ENCODE results near the gene CMPK1.
A peak's percentile ranks its signal among the peaks of the same experiment; 100 is the strongest.
"Not testable (repeated sequence)": the region's sequence is repeated elsewhere in the genome, so short reads cannot be mapped to it uniquely, and the experiment has no call there.

CMPK1 gene

DNA sequence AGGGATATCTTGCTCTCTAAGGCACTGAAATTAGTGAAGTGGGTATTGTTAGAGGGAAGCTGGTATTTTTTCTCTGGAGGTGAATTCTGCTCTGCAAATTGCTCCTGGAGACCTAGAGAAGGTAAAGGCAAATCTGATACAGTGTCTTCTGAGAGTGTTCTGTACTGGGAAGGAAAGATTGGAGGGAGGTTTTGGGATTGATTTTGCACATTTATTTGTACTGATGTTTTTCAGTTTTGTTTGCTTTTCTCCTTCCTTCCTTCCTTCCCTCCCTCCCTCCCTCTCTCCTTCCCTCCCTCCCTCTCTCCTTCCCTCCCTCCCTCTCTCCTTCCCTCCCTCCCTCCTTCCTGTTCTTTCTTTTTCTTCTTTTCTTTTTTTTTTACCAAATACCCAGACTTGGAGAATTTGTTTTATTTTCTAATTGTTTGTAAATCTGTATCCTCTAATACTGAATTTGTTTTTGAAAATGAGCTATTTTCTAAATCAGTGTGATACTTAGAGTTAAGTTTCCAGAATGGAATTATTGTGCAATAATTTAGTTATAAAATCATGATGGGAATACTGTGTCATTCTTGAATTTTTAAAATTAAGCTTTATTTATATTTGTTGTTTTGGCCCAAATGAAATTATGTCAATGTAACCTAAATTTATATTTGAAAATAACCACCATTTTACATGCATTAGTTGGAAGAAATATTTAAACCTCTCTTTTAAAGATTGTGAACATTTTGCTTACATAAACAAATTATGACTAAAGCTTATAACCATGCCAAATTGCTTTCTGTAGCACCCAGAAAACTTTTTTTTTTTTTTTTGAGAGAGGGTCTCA, 4.9 kb downstream of the CMPK1 start:
- no peak for DNase-seq

DNA sequence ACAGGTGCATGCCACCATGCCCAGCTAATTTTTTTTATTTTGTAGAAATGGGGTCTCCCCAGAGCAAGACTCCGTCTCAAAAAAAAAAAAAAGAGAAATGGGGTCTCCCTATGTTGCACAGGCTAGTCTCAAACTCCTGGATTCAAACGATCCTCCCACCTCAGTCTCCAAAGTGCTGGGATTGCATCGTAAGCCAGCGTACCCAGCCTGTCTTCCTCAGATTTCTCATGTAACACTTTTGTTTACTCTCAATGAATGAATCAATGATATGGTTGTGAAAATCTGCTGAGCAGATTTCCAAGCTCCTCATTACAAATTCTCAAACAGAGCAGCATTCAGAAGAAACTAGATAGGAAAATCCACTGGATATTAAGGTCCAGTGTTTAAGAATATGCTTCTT, 6.6 kb downstream of the CMPK1 start:
- no peak for DNase-seq

GRCh38 chr1:47346979-47347378, 13.4 kb downstream of the CMPK1 start:
- DNase-seq, result not testable (repeated sequence)

- DNase-seq, result no peak
Observed at GRCh38 chr1:47347735-47348134, 14.1 kb downstream of the CMPK1 start.

DNA sequence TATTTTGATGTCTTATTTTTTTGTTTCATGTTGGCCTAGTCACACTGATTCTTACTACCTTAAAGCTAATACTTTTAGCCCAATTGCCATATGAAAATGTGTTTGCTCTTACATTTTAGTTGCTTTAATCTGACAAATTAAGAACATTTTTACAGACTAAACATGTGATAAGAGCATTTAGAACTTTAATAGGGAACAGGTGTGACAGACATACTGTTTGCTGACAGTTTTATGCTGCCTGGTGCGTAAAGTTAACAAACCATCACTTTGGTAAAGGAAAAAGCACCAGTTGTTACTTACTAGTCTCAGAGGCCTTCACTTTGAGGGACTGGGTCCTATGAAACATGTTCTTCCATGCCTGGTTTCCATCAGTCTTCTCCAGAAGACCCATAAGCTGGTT, 14.7 kb downstream of the CMPK1 start:
- DNase-seq, result no peak

DNA sequence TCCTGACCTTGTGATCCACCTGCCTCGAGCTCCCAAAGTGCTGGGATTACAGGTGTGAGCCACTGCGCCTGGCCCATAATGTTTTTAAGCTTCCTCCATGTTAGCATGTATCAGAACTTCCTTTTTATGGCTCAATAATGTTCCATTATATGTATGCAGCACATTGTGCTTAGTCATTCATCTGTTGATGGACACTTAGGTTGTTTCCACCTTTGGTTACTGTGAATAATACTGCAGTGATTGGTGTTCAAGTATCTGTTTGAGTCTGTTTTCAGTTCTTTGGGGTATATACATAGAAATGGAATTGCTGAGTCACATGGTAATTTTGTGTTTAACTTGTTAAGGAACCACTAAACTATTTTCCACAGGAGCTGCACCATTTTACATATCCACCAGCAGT, 17.7 kb downstream of the CMPK1 start:
- DNase-seq, result no peak

- DNase-seq, result no peak
Observed at GRCh38 chr1:47361380-47361779, 27.8 kb downstream of the CMPK1 start.

- DNase-seq, result no peak
Observed at GRCh38 chr1:47362828-47363227, 29.2 kb downstream of the CMPK1 start.

DNA sequence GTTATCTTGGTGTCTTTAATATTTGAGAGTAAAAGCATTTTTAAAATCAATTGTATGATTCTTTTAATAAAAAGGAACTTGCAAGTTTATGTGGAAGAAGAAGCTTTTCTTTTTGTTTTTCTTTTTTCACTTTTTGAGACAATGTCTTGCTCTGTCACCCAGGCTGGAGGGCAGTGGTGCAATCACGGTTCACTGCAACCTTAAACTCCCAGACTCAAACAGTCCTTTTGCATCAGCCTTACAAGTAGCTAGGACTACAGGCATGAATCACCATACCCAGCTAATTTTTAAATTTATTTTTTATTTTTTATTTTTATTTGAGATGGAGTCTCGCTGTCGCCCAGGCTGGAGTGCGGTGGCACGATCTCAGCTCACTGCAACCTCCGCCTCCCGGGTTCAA, 34.1 kb downstream of the CMPK1 start:
- no peak for DNase-seq

DNA sequence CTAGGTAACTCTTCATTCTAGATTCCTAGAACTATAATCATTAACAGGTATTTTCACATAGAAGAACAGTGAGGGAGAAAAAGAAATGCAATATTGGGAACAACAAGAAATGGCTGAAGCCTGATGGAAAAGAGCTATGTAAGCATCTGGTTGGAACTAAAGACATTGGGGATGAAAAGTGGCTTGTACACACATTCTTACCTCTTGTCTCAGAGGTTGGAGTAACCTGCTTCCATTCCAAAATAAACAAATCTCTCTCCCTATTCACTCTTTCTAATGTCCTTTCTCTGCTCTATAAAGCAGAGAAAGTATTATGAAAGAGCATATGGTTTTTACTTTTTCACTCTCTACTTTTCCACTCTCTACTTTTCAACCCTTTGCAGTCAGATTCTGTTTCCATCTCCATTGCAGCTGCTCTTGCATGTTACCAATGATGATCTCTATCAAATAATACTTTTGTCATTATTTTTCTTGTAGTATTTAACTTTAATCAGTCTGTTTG, 37.5 kb downstream of the CMPK1 start:
- DNase-seq, result no peak

DNA sequence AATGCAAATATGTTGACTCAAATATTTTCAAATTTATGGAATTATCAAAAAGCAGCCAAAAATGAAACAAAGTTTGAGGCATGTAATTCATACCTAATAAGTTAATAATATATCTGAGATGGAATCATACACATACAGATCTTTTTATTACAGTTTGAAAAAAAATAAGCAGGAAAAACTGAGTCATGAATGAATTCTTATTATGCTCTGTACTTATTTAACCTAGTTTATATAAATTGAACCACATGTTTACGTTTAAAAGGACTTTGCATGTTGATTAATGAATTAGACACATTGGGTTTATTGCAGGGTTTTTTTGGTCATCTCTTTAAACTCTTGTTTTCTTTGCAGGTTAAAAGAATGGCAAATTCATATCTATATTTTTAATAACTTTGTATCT, 40.9 kb downstream of the CMPK1 start:
- no peak for DNase-seq

GRCh38 chr1:47378147-47378546, 44.6 kb downstream of the CMPK1 start:
- DNase-seq, result no peak

DNA sequence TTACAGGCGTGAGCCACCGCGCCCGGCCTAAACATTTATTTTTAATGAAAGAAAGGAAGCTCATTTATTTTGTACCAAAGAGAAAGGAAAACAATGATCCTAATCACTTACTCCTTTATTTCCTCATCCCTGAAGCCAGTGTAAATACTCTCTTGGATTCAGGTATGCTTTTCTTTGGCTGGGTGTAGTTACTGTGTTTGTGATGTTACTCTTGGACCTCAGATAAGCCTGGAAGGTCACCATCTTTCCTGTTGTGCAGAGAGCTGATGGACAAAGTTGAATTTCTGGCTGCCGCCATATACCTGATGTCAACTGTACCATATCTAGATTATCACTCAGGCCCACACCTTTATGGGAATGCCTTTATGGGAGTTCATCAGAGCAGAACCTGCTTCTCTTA, 47.1 kb downstream of the CMPK1 start:
- DNase-seq, result no peak

DNA sequence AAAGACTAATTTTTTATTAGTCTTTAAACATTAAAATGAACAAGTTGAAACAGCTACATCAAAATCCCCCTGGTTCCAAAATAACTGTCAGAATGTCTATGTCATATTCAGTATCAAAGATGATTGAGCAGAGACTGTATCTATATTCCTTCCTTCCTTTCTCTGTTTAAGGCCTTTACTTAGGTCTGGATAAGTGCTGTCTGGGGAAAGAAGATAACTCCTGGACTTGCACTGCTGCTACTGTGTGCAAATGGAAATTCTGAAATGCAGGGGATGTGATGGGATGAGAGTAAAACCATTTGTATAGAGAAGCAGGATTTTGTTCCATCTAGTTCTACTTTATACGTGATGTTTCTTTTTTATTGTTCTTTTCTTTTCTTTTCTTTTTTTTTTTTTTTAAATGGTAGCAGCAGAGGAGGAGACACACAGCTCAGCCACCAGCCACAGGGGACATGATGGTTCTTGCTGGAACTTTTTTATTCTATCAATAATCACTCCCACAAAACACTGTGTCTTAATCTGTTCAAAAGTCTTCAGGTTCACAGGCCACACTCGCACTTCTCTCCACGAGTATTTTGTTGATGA, 48.9 kb downstream of the CMPK1 start:
- no peak for DNase-seq

DNA sequence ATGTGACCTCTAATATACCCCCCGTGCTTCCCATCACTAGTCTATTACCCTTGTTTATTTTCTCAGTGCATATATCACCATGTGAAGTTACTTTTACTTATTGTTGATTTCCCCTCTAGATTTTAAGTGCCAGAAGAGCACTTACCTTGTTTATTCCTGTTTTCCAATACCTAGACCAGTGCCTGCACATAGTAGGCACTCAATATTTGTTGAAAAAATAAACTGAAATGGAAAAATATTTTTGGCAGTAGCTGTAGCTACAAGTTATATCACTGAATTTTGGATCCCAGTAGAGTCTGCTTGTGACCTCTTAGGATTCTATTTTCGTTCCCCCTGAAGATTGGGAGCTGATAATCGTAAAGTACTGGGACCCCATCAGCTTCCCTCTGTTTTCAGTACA, 50.5 kb downstream of the CMPK1 start:
- DNase-seq, result no peak

- DNase-seq, result no peak
Observed at GRCh38 chr1:47385020-47385419, 51.4 kb downstream of the CMPK1 start.

DNA sequence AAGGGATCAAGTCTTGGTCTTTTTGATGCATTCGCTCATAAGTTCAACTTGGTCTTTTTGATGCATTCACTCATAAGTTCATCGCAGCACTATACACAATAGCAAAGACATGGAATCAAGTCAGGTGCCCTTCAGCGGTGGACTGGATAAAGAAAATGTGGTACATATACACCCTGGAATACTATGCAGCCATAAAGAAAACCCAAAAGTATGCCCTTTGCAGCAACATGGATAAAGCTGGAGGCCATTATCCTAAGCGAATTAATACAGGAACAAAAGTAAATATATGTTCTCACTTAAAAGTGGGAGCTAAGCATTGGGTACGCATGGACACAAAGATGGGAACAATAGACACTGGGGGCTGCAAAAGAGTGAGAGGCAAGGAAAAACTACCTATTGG, 52.7 kb downstream of the CMPK1 start:
- DNase-seq, result no peak

DNA sequence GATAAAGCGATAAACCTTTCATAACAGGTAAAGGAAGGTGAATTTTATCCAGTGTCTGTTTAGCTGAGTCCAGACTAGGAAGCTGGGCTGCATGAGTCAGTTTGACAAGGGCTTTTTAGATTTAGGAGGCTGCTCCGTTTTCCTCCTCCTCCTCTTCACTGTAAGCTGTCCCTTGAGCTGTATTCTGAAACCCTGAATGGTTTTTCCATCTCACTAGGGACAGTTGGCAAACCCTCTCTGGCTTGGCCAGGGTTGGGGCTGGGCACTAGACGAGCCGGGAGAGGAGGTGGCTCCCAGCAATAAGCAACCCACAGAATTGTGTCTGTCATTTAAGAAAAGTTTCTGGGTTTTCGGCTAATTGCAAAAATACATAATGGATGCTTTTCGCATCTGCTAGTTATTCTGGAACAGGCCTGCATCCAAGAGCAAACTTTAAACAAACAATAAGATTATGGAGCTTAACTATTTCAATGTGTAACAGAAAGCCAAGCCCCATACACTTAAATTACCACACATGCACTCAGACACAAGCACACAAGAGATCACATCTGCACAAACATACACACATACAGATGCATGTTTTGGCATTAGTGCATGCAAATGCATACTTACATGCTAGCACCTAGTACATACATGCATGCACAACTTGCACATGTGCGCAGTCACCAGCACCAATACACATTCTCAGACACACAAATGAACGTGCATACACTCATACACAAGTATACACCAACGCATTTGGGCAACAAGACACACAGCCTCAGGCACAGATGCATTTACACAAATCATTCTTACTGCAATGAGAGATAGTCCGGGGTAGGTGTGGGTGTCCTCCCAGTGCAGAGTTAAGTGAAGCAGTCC, 54.7 kb downstream of the CMPK1 start:
- no peak for DNase-seq

DNA sequence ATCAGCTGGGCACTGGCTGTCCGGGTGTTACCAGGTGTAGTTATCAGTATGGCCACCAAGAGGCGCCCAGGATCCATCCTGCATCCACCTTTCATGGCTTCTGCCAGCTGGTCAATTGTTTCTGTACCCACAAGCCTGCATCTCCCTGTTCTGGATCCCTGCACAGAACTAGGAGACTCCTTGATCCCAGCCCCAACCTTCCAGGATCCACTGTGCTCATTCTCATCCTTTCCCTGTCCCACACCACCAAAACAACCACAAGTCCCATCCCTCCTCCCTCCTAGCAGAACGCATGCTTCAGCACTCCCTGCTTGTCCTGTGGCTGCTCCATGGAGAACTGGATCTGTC, 55.3 kb downstream of the CMPK1 start:
- peak; percentile 29 for DNase-seq

- no peak for DNase-seq
Observed at GRCh38 chr1:47389731-47390130, 56.1 kb downstream of the CMPK1 start.

DNA sequence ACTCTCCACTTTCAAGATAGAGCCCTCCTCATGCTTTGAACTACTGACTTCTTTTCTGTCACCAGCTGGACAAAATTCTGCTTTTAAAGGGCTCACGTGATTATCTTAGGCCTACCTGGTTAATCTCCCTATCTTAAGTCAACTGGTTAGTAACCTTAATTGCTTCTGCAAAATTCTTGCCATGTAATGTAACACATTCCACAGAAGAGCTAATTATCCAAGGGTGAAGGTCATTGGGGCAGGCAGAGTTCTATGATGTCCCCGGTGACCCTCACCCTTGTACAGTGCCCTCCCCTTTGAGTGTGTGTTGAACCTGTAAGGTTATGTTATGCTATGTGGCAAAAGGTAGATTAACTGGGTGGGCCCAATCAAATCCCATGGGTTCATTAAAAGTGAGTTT, 57.3 kb downstream of the CMPK1 start:
- no peak for DNase-seq

DNA sequence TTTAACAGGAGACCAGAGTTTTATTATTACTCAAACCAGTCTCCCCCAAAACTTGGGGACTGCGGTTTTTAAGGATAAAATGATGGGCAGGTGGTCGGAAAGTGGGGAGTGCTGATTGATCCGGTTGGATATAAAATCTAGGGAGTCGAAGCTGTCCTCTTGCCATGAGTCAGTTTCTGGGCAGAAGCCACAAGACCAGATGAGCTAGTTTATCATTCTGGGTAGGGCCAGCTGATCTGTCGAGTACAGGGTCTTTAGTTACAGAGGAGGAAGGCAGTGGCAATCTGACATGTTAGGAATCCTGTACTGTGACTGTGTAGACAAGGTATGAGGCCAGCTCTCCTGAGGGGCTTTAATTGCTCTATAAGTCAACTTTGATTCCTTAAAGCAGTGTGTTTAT, 59.6 kb downstream of the CMPK1 start:
- DNase-seq, result no peak

- no peak for DNase-seq
Observed at GRCh38 chr1:47395433-47395832, 61.8 kb downstream of the CMPK1 start.

DNA sequence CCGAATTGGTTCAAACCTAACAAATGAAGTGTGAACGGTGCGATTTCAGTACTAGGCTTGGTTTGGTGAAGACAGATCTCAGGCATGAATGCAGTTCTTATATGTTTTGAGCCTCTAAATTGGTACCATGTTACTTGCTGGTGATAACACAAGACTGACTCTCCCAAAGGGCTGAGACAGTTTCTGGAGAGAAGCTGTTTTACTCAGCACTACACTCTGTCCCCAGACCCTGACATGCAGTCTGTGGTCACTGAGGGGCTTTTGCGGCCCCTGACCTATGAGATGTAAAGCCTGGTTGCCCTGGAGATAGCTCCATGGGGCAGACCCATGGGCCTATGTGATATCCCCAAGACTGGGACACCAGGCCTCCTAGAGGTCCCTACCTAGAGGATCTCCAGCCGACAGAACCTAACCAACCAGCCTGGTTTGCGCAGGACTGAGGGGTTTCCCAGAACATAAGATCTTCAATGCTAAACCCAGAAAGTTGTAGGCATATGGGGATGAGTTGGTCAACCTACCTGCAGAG, 63.1 kb downstream of the CMPK1 start:
- no peak for DNase-seq

All from CD4-positive, alpha-beta T cell treated with Interleukin-21 for 1 hour (primary cell).